SW 1271 (cell line): Measurements from ENCODE around the gene CUL3.
A peak's percentile ranks its signal among the peaks of the same experiment; 100 is the strongest.
"Not testable (repeated sequence)": the region's sequence is repeated elsewhere in the genome, so short reads cannot be mapped to it uniquely, and the experiment has no call there.

ENCODE experiments used
- DNase-seq, 2 experiments: peaks; one replicate each; lab custom pipeline; 2025; lab: John Stamatoyannopoulos, UW

Gene CUL3

GRCh38 chr2:224538561-224539138 is 46.5 kb downstream of the CUL3 start:
- no peak for DNase-seq

GRCh38 chr2:224532931-224533330 is 52.2 kb downstream of the CUL3 start:
- no peak for DNase-seq

- no peak for DNase-seq
Observed at GRCh38 chr2:224532441-224532840, 52.7 kb downstream of the CUL3 start.

GRCh38 chr2:224528171-224528570 is 57.0 kb downstream of the CUL3 start:
- no peak for DNase-seq

GRCh38 chr2:224525774-224526173 is 59.4 kb downstream of the CUL3 start:
- DNase-seq = no peak

GRCh38 chr2:224524657-224525056 is 60.5 kb downstream of the CUL3 start:
- DNase-seq = no peak

GRCh38 chr2:224523626-224524577 is 61.3 kb downstream of the CUL3 start:
- DNase-seq = no peak

- not testable (repeated sequence) for DNase-seq
Observed at GRCh38 chr2:224522483-224522882, 62.7 kb downstream of the CUL3 start.

GRCh38 chr2:224520064-224520463 is 65.1 kb downstream of the CUL3 start:
- DNase-seq = no peak

- DNase-seq = no peak
Observed at GRCh38 chr2:224518806-224519580, 66.2 kb downstream of the CUL3 start.

GRCh38 chr2:224517963-224518362 is 67.2 kb downstream of the CUL3 start:
- DNase-seq = no peak

GRCh38 chr2:224516393-224516792 is 68.8 kb downstream of the CUL3 start:
- DNase-seq = not testable (repeated sequence)

GRCh38 chr2:224513991-224514390 is 71.2 kb downstream of the CUL3 start:
- DNase-seq = no peak

GRCh38 chr2:224507789-224508188 is 77.4 kb downstream of the CUL3 start:
- no peak for DNase-seq

- no peak for DNase-seq
Observed at GRCh38 chr2:224506494-224506893, 78.7 kb downstream of the CUL3 start.

- DNase-seq = no peak
Observed at GRCh38 chr2:224498991-224499390, 86.2 kb downstream of the CUL3 start.

GRCh38 chr2:224492531-224492930 is 92.6 kb downstream of the CUL3 start:
- no peak for DNase-seq

- not testable (repeated sequence) for DNase-seq
Observed at GRCh38 chr2:224487940-224488339, 97.2 kb downstream of the CUL3 start.

- DNase-seq = peak; percentile 94 to 95
Observed at GRCh38 chr2:224485081-224486014, 99.8 kb downstream of the CUL3 start.

GRCh38 chr2:224479826-224480225 is 105.3 kb downstream of the CUL3 start:
- no peak for DNase-seq

- no peak for DNase-seq
Observed at GRCh38 chr2:224472827-224473226, 112.3 kb downstream of the CUL3 start.
